Adrenal gland (tissue), 12 donors: ENCODE measurements around the gene PGBD5. TPM values are rescaled to one million over a fixed set of nuclear protein-coding genes. Genes with fewer than 3 reads are reported as not detected.
A peak's percentile ranks its signal among the peaks of the same experiment; 100 is the strongest.

Experiments used
- DNase-seq, 7 donors: peaks; one replicate each; pipeline ENCODE4 v3.0.0-alpha.2; 2019 to 2020
- H3K27ac ChIP-seq, 5 donors: fragments of 200-600 bp; sonication (generic) in 4 of 5; 1 replicate in 3 of 5; 2 replicates in 2 of 5; pipeline versions ENCODE4 v1.5.1 to v1.8.0; 2016 to 2020; ENCODE audit warnings: mild to moderate bottlenecking in 1 of 5
- H3K27me3 ChIP-seq: fragments of 200-600 bp; 2 replicates; pipeline ENCODE4 v1.8.0; 2021
- H3K36me3 ChIP-seq, 2 donors: fragments of 200-600 bp; replicated peaks in 1 of 2; 1 replicate in 1 of 2; 2 replicates in 1 of 2; pipeline versions ENCODE4 v1.5.1 to v1.8.0; 2018 to 2022
- H3K4me1 ChIP-seq, 2 donors: fragments of 200-600 bp; replicated peaks in 1 of 2; 1 replicate in 1 of 2; 2 replicates in 1 of 2; pipeline versions ENCODE4 v1.5.1 to v1.8.0; 2018 to 2021
- H3K4me3 ChIP-seq, 4 donors: fragments of 200-600 bp; sonication (generic) in 3 of 4; one replicate each; pipeline ENCODE4 v1.5.1; 2016 to 2018
- H3K9me3 ChIP-seq, 3 donors: fragments of 200-600 bp; sonication (generic) in 1 of 3; replicated peaks in 1 of 3; 1 replicate in 2 of 3; 2 replicates in 1 of 3; pipeline versions ENCODE4 v1.5.1 to v1.8.0; 2016 to 2021
- POLR2A ChIP-seq, 2 donors: fragments of 450-650 bp; IDR thresholded peaks; one replicate each; pipeline ENCODE4 v1.6.1; 2017; ENCODE audit warnings: antibody characterized with exemption in 2 of 2, mild to moderate bottlenecking in 2 of 2, moderate library complexity in 1 of 2
- WGBS, 4 donors: extraction: QIAGEN DNeasy Blood & Tissue Kit in 2 of 4; methylation state at CpG; one replicate each; pipeline versions ENCODE4 v1.1.5 to v1.1.7; 2013 to 2017; 5-methylcytosine and 5-hydroxymethylcytosine counted together
- intact Hi-C, 2 donors: fragments of 100-400 bp; cut with DNase I; formaldehyde crosslinking; loops; one replicate each; pipeline versions ENCODE4 v1.14.1 to v1.15.0; 2022 to 2023
- polyA plus RNA-seq, 3 donors: library from polyadenylated mRNA; stranded (reverse); fragments of 200-250 nt in 2 of 3; fragments of 350-450 nt in 1 of 3; fragmentation: Illumina TruSeq in 1 of 3; extraction: RNeasy Lipid Tissue Mini Kit (QIAGEN cat#74804) in 1 of 3; gene quantifications; one replicate each; pipeline ENCODE4 v1.2.3, GENCODE V29; 2013 to 2014
- total RNA-seq, 9 donors: library from RNA; depleted of rRNA in 4 of 9; stranded (reverse); fragments of >200 nt in 4 of 9; fragments of 120-200 nt in 1 of 9; fragmentation: NEBNext Ultra II Directional in 1 of 9; extraction: Animal tissue kit (Norgen Biotek cat#: 25700) in 1 of 9; gene quantifications; one replicate each; pipeline versions ENCODE4 v1.1.0 to v1.2.4, GENCODE V29; 2013 to 2023
- TF ChIP-seq, protein P1 (sequence below), 6 experiments: fragments of 450-650 bp in 4 of 6; fragments of 200-600 bp in 2 of 6; sonication (generic) in 1 of 6; IDR thresholded peaks; 1 replicate in 5 of 6; 2 replicates in 1 of 6; pipeline versions ENCODE4 v1.5.1 to v1.8.0; 2016 to 2021; ENCODE audit warnings: antibody characterized with exemption in 6 of 6, mild to moderate bottlenecking in 2 of 6, moderate library complexity in 1 of 6
- donor health status: healthy with polysubstance abuse.
- donor health status: Bipolar disorder and iron deficiency.
- donor health status: DM: yes; HTN: yes; CAD: no.
- donor health status: DM: no; HTN: no; CAD: no.
- donor health status: DM: no; HTN: no; CAD: no.
- donor health status: DM: yes; HTN: yes; CAD: no.

PGBD5 gene
- total and polyA plus RNA-seq, 12 donors: 1.5 to 27.9 (median 9.9) TPM

DNA sequence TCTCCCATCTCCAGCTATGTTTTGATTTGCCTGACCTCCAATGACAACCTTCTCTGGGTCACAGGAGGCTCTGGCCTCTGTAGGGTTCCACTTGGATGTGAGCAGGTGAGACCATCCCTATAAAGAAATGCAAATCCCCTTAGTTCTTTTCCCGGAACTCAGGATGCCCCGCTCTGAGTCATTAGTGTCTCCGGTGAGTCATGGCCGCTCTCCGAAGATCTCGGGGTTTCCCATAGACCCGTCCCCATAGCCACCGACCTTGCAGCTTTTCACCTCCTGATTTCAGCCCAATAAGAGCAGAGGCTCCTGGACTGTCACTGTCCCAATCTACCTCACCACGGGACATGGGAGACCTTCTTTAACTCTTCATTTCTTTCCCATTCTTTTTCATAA, 98.2 kb downstream of the PGBD5 start:
- peak in 6 of 7 donors; percentile 66 to 83 (median 72) for DNase-seq
- intact Hi-C loops: no loop called here
- TF ChIP-seq, protein P1, sequence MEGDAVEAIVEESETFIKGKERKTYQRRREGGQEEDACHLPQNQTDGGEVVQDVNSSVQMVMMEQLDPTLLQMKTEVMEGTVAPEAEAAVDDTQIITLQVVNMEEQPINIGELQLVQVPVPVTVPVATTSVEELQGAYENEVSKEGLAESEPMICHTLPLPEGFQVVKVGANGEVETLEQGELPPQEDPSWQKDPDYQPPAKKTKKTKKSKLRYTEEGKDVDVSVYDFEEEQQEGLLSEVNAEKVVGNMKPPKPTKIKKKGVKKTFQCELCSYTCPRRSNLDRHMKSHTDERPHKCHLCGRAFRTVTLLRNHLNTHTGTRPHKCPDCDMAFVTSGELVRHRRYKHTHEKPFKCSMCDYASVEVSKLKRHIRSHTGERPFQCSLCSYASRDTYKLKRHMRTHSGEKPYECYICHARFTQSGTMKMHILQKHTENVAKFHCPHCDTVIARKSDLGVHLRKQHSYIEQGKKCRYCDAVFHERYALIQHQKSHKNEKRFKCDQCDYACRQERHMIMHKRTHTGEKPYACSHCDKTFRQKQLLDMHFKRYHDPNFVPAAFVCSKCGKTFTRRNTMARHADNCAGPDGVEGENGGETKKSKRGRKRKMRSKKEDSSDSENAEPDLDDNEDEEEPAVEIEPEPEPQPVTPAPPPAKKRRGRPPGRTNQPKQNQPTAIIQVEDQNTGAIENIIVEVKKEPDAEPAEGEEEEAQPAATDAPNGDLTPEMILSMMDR (IDR thresholded peaks at IDR 0.05): no peak
- no peak for TF ChIP-seq POLR2A (IDR thresholded peaks at IDR 0.05)
- Histone ChIP-seq H3K27ac (peak overlapping the region in 4 of 5 donors; percentile 72 to 84 (median 80)), H3K36me3 (no peaks in the 10 kb centered on the region), H3K4me1 (peaks cover 15 to 17% of the 10 kb centered on the region in 2 donors), H3K4me3 (no peak overlapping the region), H3K9me3 (no peaks in the 10 kb centered on the region), H3K27me3 (no peaks in the 10 kb centered on the region)
- 27 to 53% (median 39%) methylated on average over 9 of the region's 9 CpGs for WGBS, 4 donors

DNA sequence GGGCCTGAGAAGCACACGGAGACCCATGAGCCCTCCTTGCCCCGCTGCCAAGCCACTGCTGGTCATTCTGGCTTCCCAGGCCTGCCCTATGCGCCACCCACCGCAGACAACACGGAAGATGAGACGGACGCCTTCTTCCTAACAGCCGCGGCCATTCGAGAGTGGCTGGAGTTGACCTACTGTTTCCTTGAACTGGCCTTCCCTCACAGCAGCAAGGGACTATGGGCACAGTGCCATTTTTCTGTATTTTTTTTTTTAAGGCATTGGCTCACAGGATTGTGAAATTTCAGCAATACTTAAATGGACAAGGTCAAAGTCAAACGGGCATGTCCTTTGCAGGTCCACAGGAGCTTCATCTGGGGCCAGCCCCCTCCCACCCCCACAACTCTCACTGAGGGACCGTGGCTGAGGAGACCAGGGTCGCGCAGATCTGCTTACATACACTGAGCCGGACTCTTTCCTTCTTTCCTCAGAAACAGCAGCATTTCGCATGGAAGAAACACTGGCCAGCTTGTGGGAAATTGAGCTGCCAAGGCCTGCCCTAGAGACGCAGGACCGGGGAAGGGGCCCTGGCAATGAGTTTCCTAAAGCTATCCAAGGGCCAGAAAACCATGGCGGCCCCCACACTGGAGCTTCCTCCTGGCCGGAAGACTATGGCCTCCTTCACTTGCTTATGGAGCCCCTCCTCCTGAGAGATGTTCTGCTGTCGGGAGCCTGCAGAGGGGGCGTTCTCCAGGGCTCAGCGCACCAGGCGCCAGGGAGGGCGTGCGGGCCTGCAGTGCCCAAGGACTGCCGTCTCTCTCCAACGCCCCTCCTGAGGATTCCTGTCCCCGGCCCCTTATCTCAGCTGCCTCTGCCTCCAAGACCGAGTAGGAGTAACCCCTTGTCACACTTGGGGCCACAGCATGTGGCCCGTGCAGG, 98.9 kb downstream of the PGBD5 start:
- H3K36me3 ChIP-seq: no peaks in the 10 kb centered on the region
- H3K27me3 ChIP-seq: no peaks in the 10 kb centered on the region
- H3K4me3 ChIP-seq: no peak overlapping the region
- TF ChIP-seq, protein P1 (IDR thresholded peaks at IDR 0.05): no peak
- no peak for TF ChIP-seq POLR2A (IDR thresholded peaks at IDR 0.05)
- peak overlapping the region in 4 of 5 donors; percentile 72 to 84 (median 80) for H3K27ac ChIP-seq
- peaks cover 15 to 17% of the 10 kb centered on the region in 2 donors for H3K4me1 ChIP-seq
- intact Hi-C loops: no loop called here
- H3K9me3 ChIP-seq: no peaks in the 10 kb centered on the region
- DNase-seq: peak in 6 of 7 donors; percentile 57 to 81 (median 74)
- 46 to 53% (median 51%) methylated on average over 9 to 31 of the region's 31 CpGs for WGBS, 4 donors

DNA sequence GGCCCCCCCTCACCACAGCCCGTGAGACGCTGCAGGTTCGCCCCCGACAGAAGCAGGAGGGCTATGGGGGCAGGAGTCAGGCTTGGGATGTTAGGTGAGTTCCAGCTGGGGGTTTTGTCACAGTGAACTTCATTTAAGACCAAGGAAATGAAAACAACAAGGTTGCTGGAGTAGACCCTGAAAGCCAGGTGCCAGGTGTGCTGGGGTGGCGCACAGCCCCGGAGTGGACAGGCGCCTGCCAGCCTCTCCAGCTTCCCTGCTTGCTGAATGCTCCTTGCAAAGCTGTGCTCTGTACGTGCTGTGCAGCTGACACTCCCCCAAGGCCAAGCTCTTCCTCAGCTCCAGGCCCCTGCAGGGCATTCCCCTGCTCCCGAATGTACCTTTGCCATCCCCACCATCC, 102.4 kb downstream of the PGBD5 start:
- no peaks in the 10 kb centered on the region for H3K36me3 ChIP-seq
- H3K9me3 ChIP-seq: no peaks in the 10 kb centered on the region
- intact Hi-C loops: no loop called here
- TF ChIP-seq, protein P1 (IDR thresholded peaks at IDR 0.05): no peak
- TF ChIP-seq POLR2A (IDR thresholded peaks at IDR 0.05): no peak
- WGBS, 4 donors: 87 to 97% (median 93%) methylated on average over 9 of the region's 9 CpGs
- DNase-seq: no peak
- no peaks in the 10 kb centered on the region for H3K27me3 ChIP-seq
- H3K4me3 ChIP-seq: no peak overlapping the region
- H3K27ac ChIP-seq: no peak overlapping the region
- H3K4me1 ChIP-seq: peaks cover 15 to 17% of the 10 kb centered on the region in 2 donors

DNA sequence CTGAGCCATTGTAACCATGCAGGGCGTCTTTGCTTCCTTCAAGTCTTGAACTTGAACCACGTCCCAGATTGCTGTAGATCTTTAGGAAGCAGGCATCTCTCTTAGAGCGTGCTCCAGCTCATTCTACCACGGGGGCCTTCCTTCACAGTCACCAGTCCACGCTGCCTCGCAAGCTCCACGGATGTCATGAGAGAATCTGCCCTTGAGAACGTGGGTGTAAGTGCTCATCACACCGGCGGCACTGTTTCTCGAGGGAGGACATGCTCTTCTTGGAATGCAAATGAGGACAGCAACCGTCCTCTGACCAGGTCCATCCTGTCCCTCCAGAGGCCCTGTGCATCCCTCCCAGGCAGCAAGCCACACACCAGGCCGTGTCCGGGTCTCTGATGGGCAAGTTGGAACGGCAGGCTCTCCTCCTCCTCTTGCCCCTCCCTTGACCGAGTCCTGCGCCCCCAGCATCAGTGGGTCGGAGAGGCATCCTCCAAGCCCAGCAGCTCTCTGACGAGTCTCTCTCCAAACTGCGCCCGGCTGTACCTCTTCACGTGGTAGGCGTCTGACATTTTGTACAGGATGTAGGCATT, 103.1 kb downstream of the PGBD5 start:
- WGBS, 4 donors: 86 to 94% (median 94%) methylated on average over 19 to 23 of the region's 23 CpGs
- intact Hi-C loops: no loop called here
- Histone ChIP-seq H3K4me1 (peaks cover 14 to 15% of the 10 kb centered on the region in 2 donors), H3K9me3 (no peaks in the 10 kb centered on the region), H3K4me3 (no peak overlapping the region), H3K27ac (no peak overlapping the region), H3K36me3 (no peaks in the 10 kb centered on the region), H3K27me3 (no peaks in the 10 kb centered on the region)
- DNase-seq: no peak
- no peak for TF ChIP-seq POLR2A (IDR thresholded peaks at IDR 0.05)
- TF ChIP-seq, protein P1 (IDR thresholded peaks at IDR 0.05): no peak
